ENCODE data around the gene DNAJC7. TPM values are rescaled to one million over a fixed set of nuclear protein-coding genes. Genes with fewer than 3 reads are reported as not detected.
A peak's percentile ranks its signal among the peaks of the same experiment; 100 is the strongest.
"Not testable (repeated sequence)": the region's sequence is repeated elsewhere in the genome, so short reads cannot be mapped to it uniquely, and the experiment has no call there.

The DNAJC7 gene
- total RNA-seq, 2 donors from 2014 or later = 76.5 to 84.6 TPM

- intact Hi-C loops (cut with DNase I, micrococcal nuclease) = no loop called here
- DNase-seq (no peak), ATAC-seq (no peak)
These were observed 74.4 kb downstream of the DNAJC7 start for GRCh38 chr17:41942626-41943373.

GRCh38 chr17:41941168-41941567, 76.1 kb downstream of the DNAJC7 start:
- ATAC-seq (no peak), DNase-seq (no peak)
- intact Hi-C loops (cut with DNase I, micrococcal nuclease) = no loop called here

- intact Hi-C loops (cut with DNase I, micrococcal nuclease) = no loop called here
These were observed 77.5 kb downstream of the DNAJC7 start for GRCh38 chr17:41939693-41940090.

GRCh38 chr17:41939044-41939692, 78.1 kb downstream of the DNAJC7 start:
- ATAC-seq (no peak), DNase-seq (no peak)
- intact Hi-C loops (cut with DNase I, micrococcal nuclease) = no loop called here

More at GRCh38 chr17:41939693-41940090, 77.5 kb downstream of the DNAJC7 start:
- ATAC-seq = no peak
- DNase-seq = no peak

GRCh38 chr17:41937970-41938954, 79.0 kb downstream of the DNAJC7 start:
- ATAC-seq (no peak), DNase-seq (no peak)
- intact Hi-C loops (cut with DNase I, micrococcal nuclease) = no loop called here

GRCh38 chr17:41935641-41936040, 81.6 kb downstream of the DNAJC7 start:
- intact Hi-C loops (cut with DNase I, micrococcal nuclease) = no loop called here
- ATAC-seq (no peak), DNase-seq (no peak)

GRCh38 chr17:41932816-41933389, 84.3 kb downstream of the DNAJC7 start:
- no peak for DNase-seq
- no peak for ATAC-seq
- intact Hi-C loops (cut with DNase I, micrococcal nuclease) = no loop called here

GRCh38 chr17:41931715-41932114, 85.5 kb downstream of the DNAJC7 start:
- ATAC-seq; DNase-seq; intact Hi-C loops (cut with DNase I, micrococcal nuclease): not testable (repeated sequence)

GRCh38 chr17:41930833-41931156, 86.4 kb downstream of the DNAJC7 start:
- ATAC-seq = peak; percentile 15
- intact Hi-C loops (cut with DNase I, micrococcal nuclease); DNase-seq: not testable (repeated sequence)

GRCh38 chr17:41930009-41930832, 87.0 kb downstream of the DNAJC7 start, which contains the start of gene ODAD4:
Gene ODAD4 (plus strand): TSS chr17:41930617. CDS start chr17:41930724, 107 bp downstream.
- ATAC-seq (peak; percentile 97), DNase-seq (peak; percentile 97 to 98)
- intact Hi-C loops (cut with DNase I, micrococcal nuclease) = no loop called here

- intact Hi-C loops (cut with DNase I, micrococcal nuclease) = no loop called here
- ATAC-seq (no peak), DNase-seq (no peak)
These were observed 88.5 kb downstream of the DNAJC7 start for GRCh38 chr17:41928693-41929251.

Other genes starting within 250 kb of the DNAJC7 start
- 100 to 1,000 TPM; 343 to 345 TPM for gene JUP, start 230.7 kb downstream of the DNAJC7 start, total RNA-seq
- 10 to 100 TPM; 10.7 to 15.3 TPM for gene P3H4, start 205.5 kb downstream of the DNAJC7 start, total RNA-seq
- 10 to 100 TPM in 1 of 2 donors, 1 to 10 TPM in 1; 4.2 to 10.8 TPM for gene FKBP10, start 204.4 kb downstream of the DNAJC7 start, total RNA-seq
- gene NT5C3B, start 181.2 kb downstream of the DNAJC7 start, total RNA-seq = 10 to 100 TPM; 16.0 to 18.8 TPM
- gene KLHL10, start 179.6 kb downstream of the DNAJC7 start, total RNA-seq = not detected
- gene KLHL11, start 152.0 kb downstream of the DNAJC7 start, total RNA-seq = 1 to 10 TPM; 6.5 to 8.9 TPM
- gene ACLY, start 98.5 kb downstream of the DNAJC7 start, total RNA-seq = 100 to 1,000 TPM in 1 of 2 donors, 10 to 100 TPM in 1; 88.2 to 125 TPM
- under 1 TPM; 0.12 to 0.20 TPM for gene ODAD4, start 86.8 kb downstream of the DNAJC7 start, total RNA-seq
- gene CNP, start 50.6 kb downstream of the DNAJC7 start, total RNA-seq = 10 to 100 TPM; 45.6 to 53.6 TPM
- gene NKIRAS2, start 2.7 kb upstream of the DNAJC7 start, total RNA-seq = 10 to 100 TPM; 29.4 to 31.9 TPM
- 1 to 10 TPM; 1.8 to 2.5 TPM for gene C17orf113, start 33.2 kb upstream of the DNAJC7 start, total RNA-seq
- gene ZNF385C, start 81.0 kb upstream of the DNAJC7 start, total RNA-seq = under 1 TPM; 0.34 to 0.40 TPM
- 10 to 100 TPM; 10.8 to 12.3 TPM for gene DHX58, start 95.3 kb upstream of the DNAJC7 start, total RNA-seq
- 10 to 100 TPM; 23.6 TPM for gene KAT2A, start 103.9 kb upstream of the DNAJC7 start, total RNA-seq
- not detected for gene HSPB9, start 105.4 kb upstream of the DNAJC7 start, total RNA-seq
- gene RAB5C, start 137.6 kb upstream of the DNAJC7 start, total RNA-seq = 100 to 1,000 TPM; 166 TPM
- gene KCNH4, start 163.7 kb upstream of the DNAJC7 start, total RNA-seq = under 1 TPM; 0.06 TPM
- gene HCRT, start 168.0 kb upstream of the DNAJC7 start, total RNA-seq = not detected
- gene GHDC, start 177.1 kb upstream of the DNAJC7 start, total RNA-seq = 10 to 100 TPM; 19.2 to 25.2 TPM

Data from left colon (tissue), 2 donors.